GM21619 (cell line): Measurements from ENCODE around the gene BEGAIN.

Source experiments
- ATAC-seq: cut with Tn5 transposase; IDR thresholded peaks from one replicate; pipeline ENCODE4 v1.9.1; 2021; ENCODE audit not compliant: unreplicated experiment

The BEGAIN gene

GRCh38 chr14:100584056-100585031, 2.9 kb downstream of the BEGAIN start:
- ATAC-seq: no peak

GRCh38 chr14:100583245-100583644, 4.0 kb downstream of the BEGAIN start:
- ATAC-seq: no peak

- no peak for ATAC-seq
Measured at GRCh38 chr14:100582496-100583165, 4.6 kb downstream of the BEGAIN start.

- no peak for ATAC-seq
Measured at GRCh38 chr14:100581228-100582145, 5.7 kb downstream of the BEGAIN start.

- ATAC-seq: no peak
Measured at GRCh38 chr14:100580316-100581227, 6.6 kb downstream of the BEGAIN start.

- ATAC-seq: no peak
Measured at GRCh38 chr14:100578552-100578951, 8.7 kb downstream of the BEGAIN start.

GRCh38 chr14:100577986-100578431, 9.2 kb downstream of the BEGAIN start:
- no peak for ATAC-seq

GRCh38 chr14:100577321-100577985, 9.8 kb downstream of the BEGAIN start:
- no peak for ATAC-seq

- no peak for ATAC-seq
Measured at GRCh38 chr14:100576091-100577085, 10.8 kb downstream of the BEGAIN start.

GRCh38 chr14:100575266-100575995, 11.8 kb downstream of the BEGAIN start:
- no peak for ATAC-seq

- no peak for ATAC-seq
Measured at GRCh38 chr14:100574642-100575031, 12.6 kb downstream of the BEGAIN start.

GRCh38 chr14:100573757-100574641, 13.2 kb downstream of the BEGAIN start:
- no peak for ATAC-seq

GRCh38 chr14:100573002-100573756, 14.0 kb downstream of the BEGAIN start:
- ATAC-seq: no peak

GRCh38 chr14:100572543-100572942, 14.7 kb downstream of the BEGAIN start:
- no peak for ATAC-seq

GRCh38 chr14:100571837-100572236, 15.4 kb downstream of the BEGAIN start:
- no peak for ATAC-seq
